Coronary artery (tissue), 2 donors: Measurements from ENCODE around the gene PLCG2.

ENCODE experiments used
- DNase-seq: peaks from one replicate; pipeline ENCODE4 v3.0.0-alpha.2; 2017; ENCODE audit warnings: low spot score
- H3K27ac ChIP-seq, 2 donors: fragments of 200-600 bp; sonication (generic); one replicate each; pipeline ENCODE4 v1.5.1; 2016 to 2019
- H3K4me3 ChIP-seq: fragments of 200-600 bp; sonication (generic); 2 replicates; pipeline ENCODE4 v1.5.1; 2016; ENCODE audit warnings: mild to moderate bottlenecking, moderate library complexity
- TF ChIP-seq, protein P1 (sequence below): fragments of 200-600 bp; sonication (generic); IDR thresholded peaks from one replicate; pipeline ENCODE4 v1.5.1; 2019; ENCODE audit warnings: antibody characterized with exemption

The PLCG2 gene

GRCh38 chr16:81782236-81782635, 3.1 kb downstream of the PLCG2 start:
- Histone ChIP-seq H3K27ac (no peak overlapping the region), H3K4me3 (no peak overlapping the region)
- no peak for DNase-seq
- TF ChIP-seq, protein P1, sequence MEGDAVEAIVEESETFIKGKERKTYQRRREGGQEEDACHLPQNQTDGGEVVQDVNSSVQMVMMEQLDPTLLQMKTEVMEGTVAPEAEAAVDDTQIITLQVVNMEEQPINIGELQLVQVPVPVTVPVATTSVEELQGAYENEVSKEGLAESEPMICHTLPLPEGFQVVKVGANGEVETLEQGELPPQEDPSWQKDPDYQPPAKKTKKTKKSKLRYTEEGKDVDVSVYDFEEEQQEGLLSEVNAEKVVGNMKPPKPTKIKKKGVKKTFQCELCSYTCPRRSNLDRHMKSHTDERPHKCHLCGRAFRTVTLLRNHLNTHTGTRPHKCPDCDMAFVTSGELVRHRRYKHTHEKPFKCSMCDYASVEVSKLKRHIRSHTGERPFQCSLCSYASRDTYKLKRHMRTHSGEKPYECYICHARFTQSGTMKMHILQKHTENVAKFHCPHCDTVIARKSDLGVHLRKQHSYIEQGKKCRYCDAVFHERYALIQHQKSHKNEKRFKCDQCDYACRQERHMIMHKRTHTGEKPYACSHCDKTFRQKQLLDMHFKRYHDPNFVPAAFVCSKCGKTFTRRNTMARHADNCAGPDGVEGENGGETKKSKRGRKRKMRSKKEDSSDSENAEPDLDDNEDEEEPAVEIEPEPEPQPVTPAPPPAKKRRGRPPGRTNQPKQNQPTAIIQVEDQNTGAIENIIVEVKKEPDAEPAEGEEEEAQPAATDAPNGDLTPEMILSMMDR, result no peak

DNA sequence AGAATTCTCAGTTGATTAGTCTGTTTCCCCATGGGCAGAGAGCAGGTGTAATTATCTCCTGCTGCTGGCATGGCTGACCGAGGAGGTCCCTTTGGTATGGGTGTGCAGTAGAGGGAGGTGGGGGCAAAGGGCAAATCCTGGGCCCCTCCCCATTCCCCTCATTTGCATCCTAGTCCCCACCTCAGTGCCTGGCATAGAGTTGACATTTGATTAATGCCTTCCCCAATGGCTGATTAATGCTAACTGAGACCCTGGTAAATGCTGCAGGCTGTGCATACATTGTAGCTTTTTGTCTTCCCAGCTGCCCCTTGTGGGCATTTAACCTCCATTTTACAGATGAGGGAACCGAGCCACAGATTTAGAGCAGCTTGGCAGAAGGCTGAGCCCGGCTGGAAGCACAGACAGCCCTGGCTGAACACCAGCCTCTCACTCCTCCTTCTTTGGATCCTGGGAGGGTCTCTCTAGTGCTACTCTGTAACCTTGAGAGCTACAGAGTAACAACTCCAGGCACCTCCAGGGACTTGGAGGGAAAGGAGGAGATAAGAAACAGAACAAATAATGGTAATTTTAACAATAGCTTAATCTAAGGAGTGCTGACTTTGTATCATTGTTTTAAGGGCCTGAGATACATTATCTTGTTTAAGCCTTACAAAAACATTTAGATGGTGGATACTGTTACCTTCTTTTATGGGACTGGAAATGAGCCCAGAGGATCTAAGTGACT, 5.1 kb downstream of the PLCG2 start:
- Histone ChIP-seq H3K27ac (no peak overlapping the region), H3K4me3 (no peak overlapping the region)
- DNase-seq, result no peak
- TF ChIP-seq, protein P1, result no peak

DNA sequence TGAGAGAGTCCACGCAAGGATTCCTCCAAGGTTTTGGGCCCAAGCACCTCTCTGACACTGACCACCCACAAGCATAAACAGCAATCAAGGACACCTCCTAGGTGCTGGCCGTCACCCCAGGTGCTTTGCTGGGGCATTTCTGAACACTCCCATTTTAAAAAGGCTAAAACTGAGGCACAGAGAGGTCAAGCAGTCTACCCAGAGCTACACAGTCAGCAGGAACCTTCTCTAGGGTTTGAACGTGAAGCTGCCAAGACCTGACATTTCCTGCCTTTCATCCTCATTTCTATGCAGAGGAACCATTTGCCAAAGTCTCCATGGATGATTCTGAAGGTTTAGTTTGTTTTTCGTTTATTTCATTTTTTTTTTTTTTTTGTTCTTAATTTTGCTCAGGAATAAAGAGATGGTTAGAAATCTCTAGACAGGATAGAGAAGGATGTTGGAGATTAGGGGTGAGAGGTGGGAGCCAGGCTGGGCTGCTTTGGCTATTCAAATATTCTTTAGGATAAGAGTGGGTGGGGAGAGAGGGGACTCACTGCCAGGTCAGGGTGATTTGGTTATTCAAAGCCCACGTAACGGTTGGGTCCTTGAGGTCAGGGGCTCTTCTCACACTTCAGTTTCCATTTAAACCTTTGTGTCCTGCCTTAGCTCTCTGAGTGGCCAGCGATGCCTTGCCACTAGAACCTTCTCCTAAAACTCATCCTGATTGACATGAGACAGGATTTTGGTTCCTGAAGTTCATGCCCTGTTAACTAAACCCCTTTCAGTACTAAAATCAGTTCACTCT, 6.2 kb downstream of the PLCG2 start:
- TF ChIP-seq, protein P1, result no peak
- no peak for DNase-seq
- Histone ChIP-seq H3K27ac (no peak overlapping the region), H3K4me3 (no peak overlapping the region)

GRCh38 chr16:81786321-81786720, 7.2 kb downstream of the PLCG2 start:
- no peak for DNase-seq
- no peak overlapping the region for H3K27ac ChIP-seq
- no peak overlapping the region for H3K4me3 ChIP-seq
- TF ChIP-seq, protein P1, result no peak

DNA sequence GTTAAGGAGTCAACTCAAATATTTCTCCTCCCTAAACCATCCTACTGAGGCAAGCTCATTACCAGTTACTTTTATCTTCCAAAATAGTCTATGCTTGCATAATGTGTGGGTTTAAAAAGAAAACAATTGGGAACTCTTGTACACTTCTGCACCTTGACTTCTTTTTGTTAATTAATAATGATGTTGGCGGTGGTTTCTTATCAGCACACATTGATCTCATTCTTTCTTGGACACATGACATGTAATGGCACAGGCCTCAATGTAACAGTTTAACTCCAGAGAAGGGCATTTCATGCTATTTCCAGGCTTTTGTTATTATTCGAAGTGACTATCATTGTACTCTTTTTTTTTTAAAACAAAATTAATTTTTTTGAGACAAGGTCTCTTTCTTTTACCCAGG, 7.8 kb downstream of the PLCG2 start:
- DNase-seq, result no peak
- TF ChIP-seq, protein P1, result no peak
- Histone ChIP-seq H3K27ac (no peak overlapping the region), H3K4me3 (no peak overlapping the region)

DNA sequence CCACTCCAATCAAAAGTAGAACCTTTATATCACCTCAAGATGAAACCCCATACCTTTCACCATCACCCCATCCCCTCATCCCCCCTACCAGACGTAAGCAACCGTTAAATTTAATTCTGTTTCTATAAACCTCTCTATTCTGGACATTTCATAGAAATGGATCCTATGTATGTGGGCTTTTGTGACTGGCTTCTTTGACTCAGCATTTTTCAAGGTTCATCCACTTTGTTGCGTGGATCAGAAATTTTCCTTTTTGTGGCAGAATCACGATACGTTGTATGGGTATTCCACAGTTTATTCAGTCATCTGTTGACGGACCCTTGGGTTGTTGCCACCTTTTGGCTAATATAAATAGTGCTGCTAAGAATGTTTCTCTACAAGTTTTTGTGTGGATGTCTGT, 8.6 kb downstream of the PLCG2 start:
- Histone ChIP-seq H3K27ac (no peak overlapping the region), H3K4me3 (no peak overlapping the region)
- no peak for DNase-seq
- TF ChIP-seq, protein P1, result no peak

- Histone ChIP-seq H3K4me3 (no peak overlapping the region), H3K27ac (no peak overlapping the region)
- no peak for DNase-seq
- TF ChIP-seq, protein P1, result no peak
These were observed 11.2 kb downstream of the PLCG2 start for GRCh38 chr16:81790277-81790676.
